Adrenal gland (tissue), 12 donors: ENCODE results near the gene MBNL1. TPM values are rescaled to one million over a fixed set of nuclear protein-coding genes. Genes with fewer than 3 reads are reported as not detected.

Experiments used
- DNase-seq, 7 donors: peaks; one replicate each; pipeline ENCODE4 v3.0.0-alpha.2; 2019 to 2020
- H3K27ac ChIP-seq, 5 donors: fragments of 200-600 bp; sonication (generic) in 4 of 5; 1 replicate in 3 of 5; 2 replicates in 2 of 5; pipeline versions ENCODE4 v1.5.1 to v1.8.0; 2016 to 2020; ENCODE audit warnings: mild to moderate bottlenecking in 1 of 5
- H3K27me3 ChIP-seq: fragments of 200-600 bp; 2 replicates; pipeline ENCODE4 v1.8.0; 2021
- H3K36me3 ChIP-seq, 2 donors: fragments of 200-600 bp; replicated peaks in 1 of 2; 1 replicate in 1 of 2; 2 replicates in 1 of 2; pipeline versions ENCODE4 v1.5.1 to v1.8.0; 2018 to 2022
- H3K4me1 ChIP-seq, 2 donors: fragments of 200-600 bp; replicated peaks in 1 of 2; 1 replicate in 1 of 2; 2 replicates in 1 of 2; pipeline versions ENCODE4 v1.5.1 to v1.8.0; 2018 to 2021
- H3K4me3 ChIP-seq, 4 donors: fragments of 200-600 bp; sonication (generic) in 3 of 4; one replicate each; pipeline ENCODE4 v1.5.1; 2016 to 2018
- H3K9me3 ChIP-seq, 3 donors: fragments of 200-600 bp; sonication (generic) in 1 of 3; replicated peaks in 1 of 3; 1 replicate in 2 of 3; 2 replicates in 1 of 3; pipeline versions ENCODE4 v1.5.1 to v1.8.0; 2016 to 2021
- POLR2A ChIP-seq, 2 donors: fragments of 450-650 bp; IDR thresholded peaks; one replicate each; pipeline ENCODE4 v1.6.1; 2017; ENCODE audit warnings: antibody characterized with exemption in 2 of 2, mild to moderate bottlenecking in 2 of 2, moderate library complexity in 1 of 2
- WGBS, 4 donors: extraction: QIAGEN DNeasy Blood & Tissue Kit in 2 of 4; methylation state at CpG; one replicate each; pipeline versions ENCODE4 v1.1.5 to v1.1.7; 2013 to 2017; 5-methylcytosine and 5-hydroxymethylcytosine counted together
- intact Hi-C, 2 donors: fragments of 100-400 bp; cut with DNase I; formaldehyde crosslinking; loops; one replicate each; pipeline versions ENCODE4 v1.14.1 to v1.15.0; 2022 to 2023
- polyA plus RNA-seq, 3 donors: library from polyadenylated mRNA; stranded (reverse); fragments of 200-250 nt in 2 of 3; fragments of 350-450 nt in 1 of 3; fragmentation: Illumina TruSeq in 1 of 3; extraction: RNeasy Lipid Tissue Mini Kit (QIAGEN cat#74804) in 1 of 3; gene quantifications; one replicate each; pipeline ENCODE4 v1.2.3, GENCODE V29; 2013 to 2014
- total RNA-seq, 9 donors: library from RNA; depleted of rRNA in 4 of 9; stranded (reverse); fragments of >200 nt in 4 of 9; fragments of 120-200 nt in 1 of 9; fragmentation: NEBNext Ultra II Directional in 1 of 9; extraction: Animal tissue kit (Norgen Biotek cat#: 25700) in 1 of 9; gene quantifications; one replicate each; pipeline versions ENCODE4 v1.1.0 to v1.2.4, GENCODE V29; 2013 to 2023
- TF ChIP-seq, protein P1 (sequence below), 6 experiments: fragments of 450-650 bp in 4 of 6; fragments of 200-600 bp in 2 of 6; sonication (generic) in 1 of 6; IDR thresholded peaks; 1 replicate in 5 of 6; 2 replicates in 1 of 6; pipeline versions ENCODE4 v1.5.1 to v1.8.0; 2016 to 2021; ENCODE audit warnings: antibody characterized with exemption in 6 of 6, mild to moderate bottlenecking in 2 of 6, moderate library complexity in 1 of 6
- donor health status: healthy with polysubstance abuse.
- donor health status: Bipolar disorder and iron deficiency.
- donor health status: DM: yes; HTN: yes; CAD: no.
- donor health status: DM: no; HTN: no; CAD: no.
- donor health status: DM: no; HTN: no; CAD: no.
- donor health status: DM: yes; HTN: yes; CAD: no.

MBNL1 gene
- total and polyA plus RNA-seq, 12 donors: 30.6 to 252 (median 122) TPM

- Histone ChIP-seq H3K4me3 (no peak overlapping the region), H3K9me3 (no peaks in the 10 kb centered on the region), H3K27me3 (no peaks in the 10 kb centered on the region), H3K27ac (no peak overlapping the region), H3K36me3 (no peaks in the 10 kb centered on the region), H3K4me1 (peaks cover 18 to 71% of the 10 kb centered on the region in 2 donors)
- intact Hi-C loops: no loop called here
- no peak for TF ChIP-seq POLR2A (IDR thresholded peaks at IDR 0.05)
- TF ChIP-seq, protein P1, sequence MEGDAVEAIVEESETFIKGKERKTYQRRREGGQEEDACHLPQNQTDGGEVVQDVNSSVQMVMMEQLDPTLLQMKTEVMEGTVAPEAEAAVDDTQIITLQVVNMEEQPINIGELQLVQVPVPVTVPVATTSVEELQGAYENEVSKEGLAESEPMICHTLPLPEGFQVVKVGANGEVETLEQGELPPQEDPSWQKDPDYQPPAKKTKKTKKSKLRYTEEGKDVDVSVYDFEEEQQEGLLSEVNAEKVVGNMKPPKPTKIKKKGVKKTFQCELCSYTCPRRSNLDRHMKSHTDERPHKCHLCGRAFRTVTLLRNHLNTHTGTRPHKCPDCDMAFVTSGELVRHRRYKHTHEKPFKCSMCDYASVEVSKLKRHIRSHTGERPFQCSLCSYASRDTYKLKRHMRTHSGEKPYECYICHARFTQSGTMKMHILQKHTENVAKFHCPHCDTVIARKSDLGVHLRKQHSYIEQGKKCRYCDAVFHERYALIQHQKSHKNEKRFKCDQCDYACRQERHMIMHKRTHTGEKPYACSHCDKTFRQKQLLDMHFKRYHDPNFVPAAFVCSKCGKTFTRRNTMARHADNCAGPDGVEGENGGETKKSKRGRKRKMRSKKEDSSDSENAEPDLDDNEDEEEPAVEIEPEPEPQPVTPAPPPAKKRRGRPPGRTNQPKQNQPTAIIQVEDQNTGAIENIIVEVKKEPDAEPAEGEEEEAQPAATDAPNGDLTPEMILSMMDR (IDR thresholded peaks at IDR 0.05): no peak
- DNase-seq: no peak
These were observed 117.5 kb downstream of the MBNL1 start for GRCh38 chr3:152386208-152386607.

- H3K27ac ChIP-seq: no peak overlapping the region
- no peak for DNase-seq
- intact Hi-C loops: no loop called here
- H3K4me1 ChIP-seq: peaks cover 15 to 70% of the 10 kb centered on the region in 2 donors
- H3K4me3 ChIP-seq: no peak overlapping the region
- 81 to 95% (median 91%) methylated on average over 1 of the region's 1 CpG for WGBS, 4 donors
- no peaks in the 10 kb centered on the region for H3K36me3 ChIP-seq
- no peaks in the 10 kb centered on the region for H3K9me3 ChIP-seq
- no peaks in the 10 kb centered on the region for H3K27me3 ChIP-seq
- TF ChIP-seq, protein P1 (IDR thresholded peaks at IDR 0.05): no peak
- TF ChIP-seq POLR2A (IDR thresholded peaks at IDR 0.05): no peak
These were observed 119.9 kb downstream of the MBNL1 start for GRCh38 chr3:152388631-152389030.

- Histone ChIP-seq H3K9me3 (no peaks in the 10 kb centered on the region), H3K4me1 (peaks cover 15 to 62% of the 10 kb centered on the region in 2 donors), H3K27ac (no peak overlapping the region), H3K4me3 (no peak overlapping the region), H3K36me3 (no peaks in the 10 kb centered on the region), H3K27me3 (no peaks in the 10 kb centered on the region)
- no peak for DNase-seq
- WGBS, 4 donors: 95 to 97% (median 96%) methylated on average over 4 to 6 of the region's 6 CpGs
- intact Hi-C loops: no loop called here
- TF ChIP-seq, protein P1 (IDR thresholded peaks at IDR 0.05): no peak
- TF ChIP-seq POLR2A (IDR thresholded peaks at IDR 0.05): no peak
These were observed 120.7 kb downstream of the MBNL1 start for GRCh38 chr3:152389316-152389934.

DNA sequence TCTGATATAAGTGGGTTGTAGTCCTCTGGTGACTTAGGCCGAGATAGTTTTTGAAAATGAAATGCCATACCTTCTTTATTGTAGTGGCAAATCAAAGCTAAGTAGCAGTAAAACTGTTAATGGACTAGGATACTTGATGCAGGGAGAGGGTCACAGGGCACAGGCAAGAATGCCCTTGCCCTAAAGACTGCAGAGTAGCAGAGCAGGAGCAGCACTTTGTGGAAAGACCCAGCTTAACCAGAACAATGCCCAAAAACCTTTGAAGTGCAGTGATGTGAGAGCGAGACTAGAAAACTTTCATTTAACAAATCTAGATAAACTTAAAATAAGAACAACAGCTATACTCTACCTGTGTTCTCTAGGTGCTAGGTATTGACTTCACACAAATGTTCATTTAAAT, 121.9 kb downstream of the MBNL1 start:
- Histone ChIP-seq H3K4me1 (peaks cover 15 to 50% of the 10 kb centered on the region in 2 donors), H3K9me3 (no peaks in the 10 kb centered on the region), H3K27ac (no peak overlapping the region), H3K36me3 (no peaks in the 10 kb centered on the region), H3K27me3 (no peaks in the 10 kb centered on the region), H3K4me3 (no peak overlapping the region)
- 96 to 98% (median 97%) methylated on average over 2 of the region's 2 CpGs for WGBS, 4 donors
- intact Hi-C loops: no loop called here
- TF ChIP-seq POLR2A (IDR thresholded peaks at IDR 0.05): no peak
- TF ChIP-seq, protein P1 (IDR thresholded peaks at IDR 0.05): no peak
- no peak for DNase-seq
